ENCODE results near the gene ATP6V1B1. TPM values are rescaled to one million over a fixed set of nuclear protein-coding genes. Genes with fewer than 3 reads are reported as not detected.

ATP6V1B1 gene
- total RNA-seq, 1 experiment from 2014 or later, result not detected

DNA sequence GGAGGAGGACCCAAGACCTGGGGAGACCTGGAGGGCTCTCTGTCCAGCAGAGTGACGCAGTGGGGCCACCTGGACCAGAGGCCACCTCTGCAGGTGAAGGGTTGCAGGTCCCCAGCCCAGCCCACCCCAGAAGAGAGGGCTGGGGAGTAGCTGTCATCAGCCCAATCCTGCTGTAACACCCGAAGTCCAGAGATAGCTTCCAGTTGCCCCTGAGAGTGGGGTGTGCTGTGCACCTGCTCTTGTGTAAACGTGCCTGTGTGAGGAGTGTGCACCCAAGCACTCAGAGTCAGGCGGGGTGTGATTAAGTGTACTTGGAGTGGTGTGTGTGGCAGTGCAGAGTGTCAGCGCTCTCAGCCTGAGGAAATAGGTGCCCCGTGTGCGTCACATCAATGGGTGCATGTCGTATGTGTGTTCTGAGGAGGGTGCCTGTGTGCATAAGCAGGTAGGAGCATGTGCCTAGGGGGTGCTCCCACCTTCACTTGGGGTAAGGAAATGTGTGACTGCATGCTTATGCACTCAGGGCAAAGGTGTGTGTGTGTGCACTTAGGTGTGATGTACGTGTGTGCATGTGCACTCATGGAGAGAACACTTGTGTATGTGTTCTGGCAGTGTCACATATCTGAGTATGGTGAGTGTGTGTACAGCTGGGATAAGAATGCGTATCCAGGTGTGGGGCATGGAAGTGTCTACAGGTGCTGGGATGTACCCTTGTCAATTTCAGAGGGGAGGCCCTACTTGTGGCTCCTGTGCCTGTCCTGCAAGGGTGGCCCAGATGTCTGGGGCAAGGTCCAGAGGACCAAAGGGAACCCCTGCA is 672 bp downstream of the ATP6V1B1 start:
- Mint-ChIP-seq H3K27ac (no peak overlapping the region), H3K36me3 (no peaks in the 10 kb centered on the region), H3K27me3 (ENCODE audit: low read depth) (peaks cover 55% of the 10 kb centered on the region), H3K9me3 (no peaks in the 10 kb centered on the region), H3K4me3 (no peak overlapping the region), H3K4me1 (peaks cover 25% of the 10 kb centered on the region)
- ChIA-PET POLR2A (no interaction called here), CTCF (interaction anchor here (0.5 to 6.6 kb wide), 15 partner anchors 10 to 168 kb away, joined by 3 to 91 read pairs (median 4); partner anchors contain the start of gene ADD2)
- ATAC-seq, result no peak
- DNase-seq (ENCODE audit: low spot score), result no peak
- no peak for TF ChIP-seq ZNF671 (CRISPR knock-in tag; IDR thresholded peaks at IDR 0.05)
- no peak for TF ChIP-seq OVOL2 (CRISPR knock-in tag; IDR thresholded peaks at IDR 0.05; ENCODE audit: borderline replicate concordance)
- no peak for TF ChIP-seq FOXJ3 (CRISPR knock-in tag; IDR thresholded peaks at IDR 0.05; ENCODE audit: borderline replicate concordance)
- TF ChIP-seq SOX15 (CRISPR knock-in tag; IDR thresholded peaks at IDR 0.05), result no peak
- TF ChIP-seq ZNF423 (CRISPR knock-in tag; IDR thresholded peaks at IDR 0.05), result no peak
- TF ChIP-seq, protein P1, sequence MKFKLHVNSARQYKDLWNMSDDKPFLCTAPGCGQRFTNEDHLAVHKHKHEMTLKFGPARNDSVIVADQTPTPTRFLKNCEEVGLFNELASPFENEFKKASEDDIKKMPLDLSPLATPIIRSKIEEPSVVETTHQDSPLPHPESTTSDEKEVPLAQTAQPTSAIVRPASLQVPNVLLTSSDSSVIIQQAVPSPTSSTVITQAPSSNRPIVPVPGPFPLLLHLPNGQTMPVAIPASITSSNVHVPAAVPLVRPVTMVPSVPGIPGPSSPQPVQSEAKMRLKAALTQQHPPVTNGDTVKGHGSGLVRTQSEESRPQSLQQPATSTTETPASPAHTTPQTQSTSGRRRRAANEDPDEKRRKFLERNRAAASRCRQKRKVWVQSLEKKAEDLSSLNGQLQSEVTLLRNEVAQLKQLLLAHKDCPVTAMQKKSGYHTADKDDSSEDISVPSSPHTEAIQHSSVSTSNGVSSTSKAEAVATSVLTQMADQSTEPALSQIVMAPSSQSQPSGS (CRISPR knock-in tag; IDR thresholded peaks at IDR 0.05; ENCODE audit: borderline replicate concordance, low read depth), result no peak
- no peak for TF ChIP-seq ELF4 (CRISPR knock-in tag; IDR thresholded peaks at IDR 0.05; ENCODE audit: low read depth)
- TF ChIP-seq ZNF263 (CRISPR knock-in tag; IDR thresholded peaks at IDR 0.05; ENCODE audit: low read depth), result no peak

DNA sequence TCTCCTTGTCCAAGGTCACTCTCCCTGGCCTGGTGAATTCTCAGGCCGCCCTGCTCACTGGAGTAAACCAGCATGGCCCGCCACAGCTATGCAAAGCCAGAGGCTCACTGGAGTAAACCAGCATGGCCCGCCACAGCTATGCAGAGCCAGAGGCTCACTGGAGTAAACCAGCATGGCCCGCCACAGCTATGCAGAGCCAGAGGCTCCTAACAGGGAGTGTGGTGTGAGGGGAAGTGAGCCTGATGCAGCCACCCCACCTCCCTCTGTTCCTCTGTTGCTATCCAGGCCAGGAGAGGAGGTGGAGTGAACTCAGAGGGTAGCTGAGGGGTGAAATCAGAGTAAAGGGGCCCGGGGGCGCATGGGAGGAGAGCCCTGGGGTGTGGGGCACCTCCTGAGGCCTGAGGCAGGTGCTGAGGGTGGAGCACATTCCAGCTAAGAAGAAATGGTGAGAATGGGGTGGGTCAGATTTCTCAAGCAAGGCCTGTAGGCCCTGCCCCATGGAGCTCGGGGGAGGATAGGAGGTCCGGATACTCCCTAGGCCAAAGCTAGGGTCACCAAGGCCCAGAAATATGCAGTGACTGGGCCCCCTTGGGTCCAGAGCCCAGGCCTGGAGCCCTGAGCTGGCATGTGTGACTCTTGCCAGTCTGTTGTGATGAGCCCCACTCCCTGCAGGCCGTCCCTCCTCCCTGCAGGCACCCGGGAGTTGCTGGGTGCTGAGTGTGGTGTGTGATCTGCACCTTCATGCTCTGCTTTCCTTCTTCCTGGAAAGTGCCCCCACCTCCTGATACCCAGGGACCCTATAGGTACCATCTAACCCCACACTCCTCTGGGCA is 1.5 kb downstream of the ATP6V1B1 start:
- DNase-seq (ENCODE audit: low spot score) (no peak), ATAC-seq (no peak)
- no peaks in the 10 kb centered on the region for H3K9me3 Mint-ChIP-seq
- no peak overlapping the region for H3K4me3 Mint-ChIP-seq
- peaks cover 64% of the 10 kb centered on the region for H3K27me3 Mint-ChIP-seq (ENCODE audit: low read depth)
- no peak overlapping the region for H3K27ac Mint-ChIP-seq
- peaks cover 25% of the 10 kb centered on the region for H3K4me1 Mint-ChIP-seq
- POLR2A ChIA-PET, result no interaction called here
- CTCF ChIA-PET, result interaction anchor here (0.5 to 6.6 kb wide), 8 partner anchors 10 to 65 kb away, joined by 3 to 91 read pairs (median 8); no protein-coding TSS in a partner anchor
- H3K36me3 Mint-ChIP-seq, result no peaks in the 10 kb centered on the region
- TF ChIP-seq CREM (CRISPR knock-in tag; IDR thresholded peaks at IDR 0.05) (no peak), GRHL2 (CRISPR knock-in tag; IDR thresholded peaks at IDR 0.05; ENCODE audit: insufficient replicate concordance, severe bottlenecking) (no peak), NFATC4 (CRISPR knock-in tag; IDR thresholded peaks at IDR 0.05) (no peak), ZNF671 (CRISPR knock-in tag; IDR thresholded peaks at IDR 0.05) (no peak), SMAD4 (CRISPR knock-in tag; IDR thresholded peaks at IDR 0.05) (no peak), EMX1 (CRISPR knock-in tag; IDR thresholded peaks at IDR 0.05) (no peak), ESRRA (CRISPR knock-in tag; IDR thresholded peaks at IDR 0.05; ENCODE audit: borderline replicate concordance) (no peak)
- TF ChIP-seq, protein P2, sequence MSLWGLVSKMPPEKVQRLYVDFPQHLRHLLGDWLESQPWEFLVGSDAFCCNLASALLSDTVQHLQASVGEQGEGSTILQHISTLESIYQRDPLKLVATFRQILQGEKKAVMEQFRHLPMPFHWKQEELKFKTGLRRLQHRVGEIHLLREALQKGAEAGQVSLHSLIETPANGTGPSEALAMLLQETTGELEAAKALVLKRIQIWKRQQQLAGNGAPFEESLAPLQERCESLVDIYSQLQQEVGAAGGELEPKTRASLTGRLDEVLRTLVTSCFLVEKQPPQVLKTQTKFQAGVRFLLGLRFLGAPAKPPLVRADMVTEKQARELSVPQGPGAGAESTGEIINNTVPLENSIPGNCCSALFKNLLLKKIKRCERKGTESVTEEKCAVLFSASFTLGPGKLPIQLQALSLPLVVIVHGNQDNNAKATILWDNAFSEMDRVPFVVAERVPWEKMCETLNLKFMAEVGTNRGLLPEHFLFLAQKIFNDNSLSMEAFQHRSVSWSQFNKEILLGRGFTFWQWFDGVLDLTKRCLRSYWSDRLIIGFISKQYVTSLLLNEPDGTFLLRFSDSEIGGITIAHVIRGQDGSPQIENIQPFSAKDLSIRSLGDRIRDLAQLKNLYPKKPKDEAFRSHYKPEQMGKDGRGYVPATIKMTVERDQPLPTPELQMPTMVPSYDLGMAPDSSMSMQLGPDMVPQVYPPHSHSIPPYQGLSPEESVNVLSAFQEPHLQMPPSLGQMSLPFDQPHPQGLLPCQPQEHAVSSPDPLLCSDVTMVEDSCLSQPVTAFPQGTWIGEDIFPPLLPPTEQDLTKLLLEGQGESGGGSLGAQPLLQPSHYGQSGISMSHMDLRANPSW (CRISPR knock-in tag; conservative IDR thresholded peaks at IDR 0.05; ENCODE audit: low read depth), result no peak
- TF ChIP-seq, protein P3, sequence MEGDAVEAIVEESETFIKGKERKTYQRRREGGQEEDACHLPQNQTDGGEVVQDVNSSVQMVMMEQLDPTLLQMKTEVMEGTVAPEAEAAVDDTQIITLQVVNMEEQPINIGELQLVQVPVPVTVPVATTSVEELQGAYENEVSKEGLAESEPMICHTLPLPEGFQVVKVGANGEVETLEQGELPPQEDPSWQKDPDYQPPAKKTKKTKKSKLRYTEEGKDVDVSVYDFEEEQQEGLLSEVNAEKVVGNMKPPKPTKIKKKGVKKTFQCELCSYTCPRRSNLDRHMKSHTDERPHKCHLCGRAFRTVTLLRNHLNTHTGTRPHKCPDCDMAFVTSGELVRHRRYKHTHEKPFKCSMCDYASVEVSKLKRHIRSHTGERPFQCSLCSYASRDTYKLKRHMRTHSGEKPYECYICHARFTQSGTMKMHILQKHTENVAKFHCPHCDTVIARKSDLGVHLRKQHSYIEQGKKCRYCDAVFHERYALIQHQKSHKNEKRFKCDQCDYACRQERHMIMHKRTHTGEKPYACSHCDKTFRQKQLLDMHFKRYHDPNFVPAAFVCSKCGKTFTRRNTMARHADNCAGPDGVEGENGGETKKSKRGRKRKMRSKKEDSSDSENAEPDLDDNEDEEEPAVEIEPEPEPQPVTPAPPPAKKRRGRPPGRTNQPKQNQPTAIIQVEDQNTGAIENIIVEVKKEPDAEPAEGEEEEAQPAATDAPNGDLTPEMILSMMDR (IDR thresholded peaks at IDR 0.05), result no peak
- TF ChIP-seq, protein P4, sequence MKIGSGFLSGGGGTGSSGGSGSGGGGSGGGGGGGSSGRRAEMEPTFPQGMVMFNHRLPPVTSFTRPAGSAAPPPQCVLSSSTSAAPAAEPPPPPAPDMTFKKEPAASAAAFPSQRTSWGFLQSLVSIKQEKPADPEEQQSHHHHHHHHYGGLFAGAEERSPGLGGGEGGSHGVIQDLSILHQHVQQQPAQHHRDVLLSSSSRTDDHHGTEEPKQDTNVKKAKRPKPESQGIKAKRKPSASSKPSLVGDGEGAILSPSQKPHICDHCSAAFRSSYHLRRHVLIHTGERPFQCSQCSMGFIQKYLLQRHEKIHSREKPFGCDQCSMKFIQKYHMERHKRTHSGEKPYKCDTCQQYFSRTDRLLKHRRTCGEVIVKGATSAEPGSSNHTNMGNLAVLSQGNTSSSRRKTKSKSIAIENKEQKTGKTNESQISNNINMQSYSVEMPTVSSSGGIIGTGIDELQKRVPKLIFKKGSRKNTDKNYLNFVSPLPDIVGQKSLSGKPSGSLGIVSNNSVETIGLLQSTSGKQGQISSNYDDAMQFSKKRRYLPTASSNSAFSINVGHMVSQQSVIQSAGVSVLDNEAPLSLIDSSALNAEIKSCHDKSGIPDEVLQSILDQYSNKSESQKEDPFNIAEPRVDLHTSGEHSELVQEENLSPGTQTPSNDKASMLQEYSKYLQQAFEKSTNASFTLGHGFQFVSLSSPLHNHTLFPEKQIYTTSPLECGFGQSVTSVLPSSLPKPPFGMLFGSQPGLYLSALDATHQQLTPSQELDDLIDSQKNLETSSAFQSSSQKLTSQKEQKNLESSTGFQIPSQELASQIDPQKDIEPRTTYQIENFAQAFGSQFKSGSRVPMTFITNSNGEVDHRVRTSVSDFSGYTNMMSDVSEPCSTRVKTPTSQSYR (CRISPR knock-in tag; IDR thresholded peaks at IDR 0.05), result no peak
- TF ChIP-seq, protein P5, sequence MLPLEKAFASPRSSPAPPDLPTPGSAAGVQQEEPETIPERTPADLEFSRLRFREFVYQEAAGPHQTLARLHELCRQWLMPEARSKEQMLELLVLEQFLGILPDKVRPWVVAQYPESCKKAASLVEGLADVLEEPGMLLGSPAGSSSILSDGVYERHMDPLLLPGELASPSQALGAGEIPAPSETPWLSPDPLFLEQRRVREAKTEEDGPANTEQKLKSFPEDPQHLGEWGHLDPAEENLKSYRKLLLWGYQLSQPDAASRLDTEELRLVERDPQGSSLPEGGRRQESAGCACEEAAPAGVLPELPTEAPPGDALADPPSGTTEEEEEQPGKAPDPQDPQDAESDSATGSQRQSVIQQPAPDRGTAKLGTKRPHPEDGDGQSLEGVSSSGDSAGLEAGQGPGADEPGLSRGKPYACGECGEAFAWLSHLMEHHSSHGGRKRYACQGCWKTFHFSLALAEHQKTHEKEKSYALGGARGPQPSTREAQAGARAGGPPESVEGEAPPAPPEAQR (CRISPR knock-in tag; IDR thresholded peaks at IDR 0.05), result no peak
- TF ChIP-seq, protein P6, sequence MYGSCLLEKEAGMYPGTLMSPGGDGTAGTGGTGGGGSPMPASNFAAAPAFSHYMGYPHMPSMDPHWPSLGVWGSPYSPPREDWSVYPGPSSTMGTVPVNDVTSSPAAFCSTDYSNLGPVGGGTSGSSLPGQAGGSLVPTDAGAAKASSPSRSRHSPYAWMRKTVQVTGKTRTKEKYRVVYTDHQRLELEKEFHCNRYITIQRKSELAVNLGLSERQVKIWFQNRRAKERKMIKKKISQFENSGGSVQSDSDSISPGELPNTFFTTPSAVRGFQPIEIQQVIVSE (CRISPR knock-in tag; IDR thresholded peaks at IDR 0.05; ENCODE audit: borderline replicate concordance), result no peak
- TF ChIP-seq, protein P7, sequence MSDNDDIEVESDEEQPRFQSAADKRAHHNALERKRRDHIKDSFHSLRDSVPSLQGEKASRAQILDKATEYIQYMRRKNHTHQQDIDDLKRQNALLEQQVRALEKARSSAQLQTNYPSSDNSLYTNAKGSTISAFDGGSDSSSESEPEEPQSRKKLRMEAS (CRISPR knock-in tag; IDR thresholded peaks at IDR 0.05), result no peak
